HAP-1 (cell line): Measurements from ENCODE around the gene FBXW7.

Experiments used
- DNase-seq, 2 experiments: peaks; one replicate each; pipeline ENCODE4 v3.0.0-alpha.2; 2016 to 2020; ENCODE audit warnings: low spot score in 2 of 2
- H3K27me3 ChIP-seq: fragments of 250-450 bp; sonication (Bioruptor Pico); 2 replicates; pipeline ENCODE4 v1.5.1; 2020; ENCODE audit warnings: low read depth, mild to moderate bottlenecking, moderate library complexity
- H3K36me3 ChIP-seq: fragments of 250-450 bp; sonication (Bioruptor Pico); replicated peaks from 2 replicates; pipeline ENCODE4 v1.5.1; 2020; ENCODE audit warnings: mild to moderate bottlenecking
- H3K4me1 ChIP-seq: fragments of 250-450 bp; sonication (Bioruptor Pico); 2 replicates; pipeline ENCODE4 v1.5.1; 2020; ENCODE audit warnings: mild to moderate bottlenecking
- H3K4me3 ChIP-seq: fragments of 250-450 bp; sonication (Bioruptor Pico); 2 replicates; pipeline ENCODE4 v1.5.1; 2020; ENCODE audit warnings: mild to moderate bottlenecking, moderate library complexity
- H3K9me3 ChIP-seq: fragments of 250-450 bp; sonication (Bioruptor Pico); 2 replicates; pipeline ENCODE4 v1.5.1; 2020; ENCODE audit warnings: mild to moderate bottlenecking, moderate library complexity
- in situ Hi-C: fragments of 300-500 bp; cut with MboI; formaldehyde crosslinking; loops from 3 replicates; pipeline ENCODE4 v1.14.3; 2020; ENCODE audit warnings: low sequenced_read_pairs, inconsistent platforms, mixed read lengths

FBXW7 gene

GRCh38 chr4:152535903-152536544 lies at the start of gene FBXW7:
FBXW7 (minus strand) TSS chr4:152536092; CDS start chr4:152411803, 124,289 bp downstream.
- in situ Hi-C loops = no loop called here
- Histone ChIP-seq H3K27me3 (no peaks in the 10 kb centered on the region), H3K4me1 (peaks cover 33% of the 10 kb centered on the region), H3K4me3 (peak within 1 kb of the TSS; percentile 88), H3K36me3 (peaks cover 19% of the 10 kb centered on the region), H3K9me3 (peaks cover 3% of the 10 kb centered on the region; the same call in 1 of the 2 replicates)
- peak; percentile 97 to 99 for DNase-seq

GRCh38 chr4:152585023-152585441 lies 49.1 kb upstream of the FBXW7 start:
- H3K36me3 ChIP-seq = no peaks in the 10 kb centered on the region
- in situ Hi-C loops = no loop called here
- H3K4me3 ChIP-seq = no peak overlapping the region

GRCh38 chr4:152581536-152582160 lies 45.8 kb upstream of the FBXW7 start:
- DNase-seq = no peak
- Histone ChIP-seq H3K27me3 (0 out of 2 replicates have a peak, but pooled peaks cover 3% of the 10 kb centered on the region), H3K9me3 (no peaks in the 10 kb centered on the region), H3K4me1 (no peaks in the 10 kb centered on the region), H3K36me3 (no peaks in the 10 kb centered on the region), H3K4me3 (no peak overlapping the region)
- in situ Hi-C loops = no loop called here

More at GRCh38 chr4:152585023-152585441, 49.1 kb upstream of the FBXW7 start:
- no peaks in the 10 kb centered on the region for H3K27me3 ChIP-seq
- DNase-seq = no peak
- peaks cover under 1% of the 10 kb centered on the region; the same call in 1 of the 2 replicates for H3K4me1 ChIP-seq
- no peaks in the 10 kb centered on the region for H3K9me3 ChIP-seq

- in situ Hi-C loops = no loop called here
- Histone ChIP-seq H3K36me3 (no peaks in the 10 kb centered on the region), H3K27me3 (0 out of 2 replicates have a peak, but pooled peaks cover 3% of the 10 kb centered on the region), H3K4me3 (no peak overlapping the region), H3K4me1 (no peaks in the 10 kb centered on the region), H3K9me3 (no peaks in the 10 kb centered on the region)
- DNase-seq = no peak
Measured at GRCh38 chr4:152579916-152580315, 44.0 kb upstream of the FBXW7 start.

GRCh38 chr4:152579107-152579764 lies 43.3 kb upstream of the FBXW7 start:
- H3K9me3 ChIP-seq = no peaks in the 10 kb centered on the region
- DNase-seq = no peak
- no peaks in the 10 kb centered on the region for H3K36me3 ChIP-seq
- in situ Hi-C loops = no loop called here
- no peak overlapping the region for H3K4me3 ChIP-seq
- H3K27me3 ChIP-seq = 0 out of 2 replicates have a peak, but pooled peaks cover 3% of the 10 kb centered on the region
- H3K4me1 ChIP-seq = no peaks in the 10 kb centered on the region

GRCh38 chr4:152578670-152579069 lies 42.8 kb upstream of the FBXW7 start:
- in situ Hi-C loops = no loop called here
- no peak for DNase-seq
- H3K4me3 ChIP-seq = no peak overlapping the region
- H3K4me1 ChIP-seq = no peaks in the 10 kb centered on the region
- H3K27me3 ChIP-seq = 0 out of 2 replicates have a peak, but pooled peaks cover 3% of the 10 kb centered on the region
- no peaks in the 10 kb centered on the region for H3K9me3 ChIP-seq
- H3K36me3 ChIP-seq = no peaks in the 10 kb centered on the region

- DNase-seq = no peak
- Histone ChIP-seq H3K4me3 (no peak overlapping the region), H3K27me3 (0 out of 2 replicates have a peak, but pooled peaks cover 3% of the 10 kb centered on the region), H3K4me1 (no peaks in the 10 kb centered on the region), H3K9me3 (no peaks in the 10 kb centered on the region), H3K36me3 (no peaks in the 10 kb centered on the region)
- in situ Hi-C loops = no loop called here
Measured at GRCh38 chr4:152577708-152578396, 42.0 kb upstream of the FBXW7 start.

- no peaks in the 10 kb centered on the region for H3K36me3 ChIP-seq
- 0 out of 2 replicates have a peak, but pooled peaks cover 3% of the 10 kb centered on the region for H3K27me3 ChIP-seq
- in situ Hi-C loops = no loop called here
- H3K4me1 ChIP-seq = no peaks in the 10 kb centered on the region
- H3K9me3 ChIP-seq = no peaks in the 10 kb centered on the region
- no peak overlapping the region for H3K4me3 ChIP-seq
- DNase-seq = no peak
Measured at GRCh38 chr4:152575533-152575932, 39.6 kb upstream of the FBXW7 start.

GRCh38 chr4:152573861-152574260 lies 38.0 kb upstream of the FBXW7 start:
- H3K27me3 ChIP-seq = 0 out of 2 replicates have a peak, but pooled peaks cover 3% of the 10 kb centered on the region
- in situ Hi-C loops = no loop called here
- H3K9me3 ChIP-seq = no peaks in the 10 kb centered on the region
- DNase-seq = no peak
- H3K36me3 ChIP-seq = no peaks in the 10 kb centered on the region
- H3K4me1 ChIP-seq = no peaks in the 10 kb centered on the region
- H3K4me3 ChIP-seq = no peak overlapping the region

- Histone ChIP-seq H3K9me3 (no peaks in the 10 kb centered on the region), H3K36me3 (no peaks in the 10 kb centered on the region), H3K27me3 (no peaks in the 10 kb centered on the region), H3K4me1 (no peaks in the 10 kb centered on the region), H3K4me3 (no peak overlapping the region)
- in situ Hi-C loops = no loop called here
- no peak for DNase-seq
Measured at GRCh38 chr4:152572417-152573086, 36.7 kb upstream of the FBXW7 start.

- DNase-seq = no peak
- no peaks in the 10 kb centered on the region for H3K4me1 ChIP-seq
- H3K36me3 ChIP-seq = no peaks in the 10 kb centered on the region
- no peaks in the 10 kb centered on the region for H3K27me3 ChIP-seq
- no peaks in the 10 kb centered on the region for H3K9me3 ChIP-seq
- in situ Hi-C loops = no loop called here
- no peak overlapping the region for H3K4me3 ChIP-seq
Measured at GRCh38 chr4:152571770-152572169, 35.9 kb upstream of the FBXW7 start.

GRCh38 chr4:152571296-152571695 lies 35.4 kb upstream of the FBXW7 start:
- DNase-seq = no peak
- Histone ChIP-seq H3K9me3 (no peaks in the 10 kb centered on the region), H3K4me1 (no peaks in the 10 kb centered on the region), H3K36me3 (no peaks in the 10 kb centered on the region), H3K27me3 (no peaks in the 10 kb centered on the region), H3K4me3 (no peak overlapping the region)
- in situ Hi-C loops = no loop called here

GRCh38 chr4:152565333-152565732 lies 29.4 kb upstream of the FBXW7 start:
- Histone ChIP-seq H3K4me3 (no peak overlapping the region), H3K4me1 (no peaks in the 10 kb centered on the region), H3K27me3 (no peaks in the 10 kb centered on the region; the same call in 1 of the 2 replicates), H3K36me3 (no peaks in the 10 kb centered on the region), H3K9me3 (no peaks in the 10 kb centered on the region)
- in situ Hi-C loops = no loop called here
- no peak for DNase-seq
